WI38 (cell line): Measurements from ENCODE around the gene VIPR2.
"Not testable (repeated sequence)": the region's sequence is repeated elsewhere in the genome, so short reads cannot be mapped to it uniquely, and the experiment has no call there.

Source experiments
- H3K4me3 ChIP-seq: 2 replicates; pipeline ENCODE4 v1.5.1; 2011; ENCODE audit warnings: low read depth, mild to moderate bottlenecking, control low read depth, low read length
- CTCF ChIP-seq: IDR thresholded peaks from 2 replicates; pipeline ENCODE4 v1.5.1; 2012; ENCODE audit warnings: low read depth, mild to moderate bottlenecking, control low read depth, low read length

VIPR2 gene

GRCh38 chr7:159104188-159104920 is 40.3 kb downstream of the VIPR2 start:
- H3K4me3 ChIP-seq = no peak overlapping the region
- TF ChIP-seq CTCF = no peak

- H3K4me3 ChIP-seq = no peak overlapping the region
- no peak for TF ChIP-seq CTCF
These were observed 41.1 kb downstream of the VIPR2 start for GRCh38 chr7:159103382-159104187.

- H3K4me3 ChIP-seq = no peak overlapping the region
- TF ChIP-seq CTCF = no peak
These were observed 41.8 kb downstream of the VIPR2 start for GRCh38 chr7:159102681-159103381.

- not testable (repeated sequence) for H3K4me3 ChIP-seq
These were observed 43.0 kb downstream of the VIPR2 start for GRCh38 chr7:159101661-159102091.

- H3K4me3 ChIP-seq = not testable (repeated sequence)
These were observed 43.6 kb downstream of the VIPR2 start for GRCh38 chr7:159101083-159101395.

- not testable (repeated sequence) for H3K4me3 ChIP-seq
These were observed 44.2 kb downstream of the VIPR2 start for GRCh38 chr7:159100281-159101082.

- TF ChIP-seq CTCF = no peak
- no peak overlapping the region for H3K4me3 ChIP-seq
These were observed 44.9 kb downstream of the VIPR2 start for GRCh38 chr7:159099711-159100231.

GRCh38 chr7:159098811-159099655 is 45.6 kb downstream of the VIPR2 start:
- H3K4me3 ChIP-seq = no peak overlapping the region
- no peak for TF ChIP-seq CTCF
